Stimulated activated naive CD8-positive, alpha-beta T cell treated with anti-CD3 and anti-CD28 coated beads, Interleukin-15, amount 100 ng/mL, for 72 hours (primary cell): ENCODE measurements around the gene NOPCHAP1.

Source experiments
- ATAC-seq: fragments of 150-1000 bp; cut with Tn5 transposase; 2 replicates; pipeline ENCODE4 v1.10.0; 2021; ENCODE audit warnings: mild to moderate bottlenecking, moderate library complexity
- DNase-seq, 2 donors: peaks; one replicate each; pipeline ENCODE4 v3.0.0; 2021 to 2022
- H3K27ac Mint-ChIP-seq, 2 donors: one replicate each; pipeline ENCODE4 v1.8.0; 2022; ENCODE audit warnings: mild to moderate bottlenecking in 2 of 2, mixed read lengths in 2 of 2, moderate library complexity in 2 of 2
- H3K27me3 Mint-ChIP-seq: one replicate; pipeline ENCODE4 v1.8.0; 2022; ENCODE audit warnings: mixed read lengths
- H3K4me1 Mint-ChIP-seq: one replicate; pipeline ENCODE4 v1.8.0; 2022; ENCODE audit warnings: mild to moderate bottlenecking, mixed read lengths
- H3K4me3 Mint-ChIP-seq, 2 donors: one replicate each; pipeline ENCODE4 v1.8.0; 2022; ENCODE audit warnings: mild to moderate bottlenecking in 2 of 2, mixed read lengths in 2 of 2, moderate library complexity in 1 of 2
- H3K9me3 Mint-ChIP-seq, 2 donors: one replicate each; pipeline ENCODE4 v1.8.0; 2022; ENCODE audit warnings: mixed read lengths in 2 of 2

The NOPCHAP1 gene

GRCh38 chr12:104985206-104985605, 910 bp upstream of the NOPCHAP1 start:
- Mint-ChIP-seq H3K4me1 (peaks cover 44% of the 10 kb centered on the region), H3K27ac (no peak overlapping the region), H3K9me3 (peaks cover 0 to 5% of the 10 kb centered on the region in 2 donors), H3K27me3 (peaks cover 15% of the 10 kb centered on the region), H3K4me3 (peak overlapping the region; percentile 83 to 90)
- DNase-seq, result no peak
- ATAC-seq, result no peak

DNA sequence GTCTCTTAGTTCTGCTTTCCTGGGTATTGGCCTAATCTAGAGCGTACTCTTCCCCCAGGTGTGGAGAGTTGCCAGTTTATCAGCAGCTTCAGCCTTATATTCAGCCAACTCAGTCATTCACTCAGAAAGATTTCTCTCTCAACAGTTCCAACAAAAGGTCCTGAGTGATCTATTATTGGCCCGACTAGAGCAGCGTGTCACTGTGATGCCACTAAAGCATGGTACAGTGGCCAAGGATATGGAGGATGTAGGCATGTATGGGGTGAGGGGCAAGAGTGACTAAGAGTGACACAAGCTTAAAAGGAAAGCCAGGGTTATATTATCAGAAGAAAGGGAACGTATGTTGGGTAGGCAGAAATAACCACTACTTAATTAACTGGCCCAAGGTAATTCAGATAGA, 4.8 kb downstream of the NOPCHAP1 start:
- ATAC-seq (no peak), DNase-seq (no peak)
- H3K4me3 Mint-ChIP-seq, result no peak overlapping the region
- H3K9me3 Mint-ChIP-seq, result peaks cover 0 to 5% of the 10 kb centered on the region in 2 donors
- H3K27ac Mint-ChIP-seq, result no peak overlapping the region
- peaks cover 41% of the 10 kb centered on the region for H3K4me1 Mint-ChIP-seq
- H3K27me3 Mint-ChIP-seq, result no peaks in the 10 kb centered on the region

- Mint-ChIP-seq H3K9me3 (peaks cover 0 to 5% of the 10 kb centered on the region in 2 donors), H3K4me1 (peaks cover 41% of the 10 kb centered on the region), H3K27ac (peak overlapping the region in 1 of 2 donors; percentile 35), H3K4me3 (no peak overlapping the region), H3K27me3 (no peaks in the 10 kb centered on the region)
- ATAC-seq (no peak), DNase-seq (no peak)
Measured at GRCh38 chr12:104991565-104992128, 5.5 kb downstream of the NOPCHAP1 start.

GRCh38 chr12:104994336-104994735, 8.2 kb downstream of the NOPCHAP1 start:
- Mint-ChIP-seq H3K27me3 (no peaks in the 10 kb centered on the region), H3K9me3 (peaks cover 5 to 7% of the 10 kb centered on the region in 2 donors), H3K4me3 (no peak overlapping the region)

GRCh38 chr12:104997541-104997940, 11.4 kb downstream of the NOPCHAP1 start:
- no peak overlapping the region for H3K4me3 Mint-ChIP-seq
- peaks cover 25% of the 10 kb centered on the region for H3K4me1 Mint-ChIP-seq
- ATAC-seq, result no peak
- no peak for DNase-seq
- peak overlapping the region in 1 of 2 donors; percentile 37 for H3K27ac Mint-ChIP-seq
- no peaks in the 10 kb centered on the region for H3K27me3 Mint-ChIP-seq
- peaks cover 17 to 18% of the 10 kb centered on the region in 2 donors for H3K9me3 Mint-ChIP-seq

More at GRCh38 chr12:104994336-104994735, 8.2 kb downstream of the NOPCHAP1 start:
- ATAC-seq, result no peak
- Mint-ChIP-seq H3K4me1 (peaks cover 40% of the 10 kb centered on the region), H3K27ac (no peak overlapping the region)
- no peak for DNase-seq

GRCh38 chr12:104998423-104999346, 12.6 kb downstream of the NOPCHAP1 start:
- DNase-seq (no peak), ATAC-seq (no peak)
- H3K4me3 Mint-ChIP-seq, result no peak overlapping the region
- no peaks in the 10 kb centered on the region for H3K27me3 Mint-ChIP-seq
- H3K27ac Mint-ChIP-seq, result no peak overlapping the region
- H3K9me3 Mint-ChIP-seq, result peaks cover 17 to 18% of the 10 kb centered on the region in 2 donors
- H3K4me1 Mint-ChIP-seq, result peaks cover 25% of the 10 kb centered on the region

DNA sequence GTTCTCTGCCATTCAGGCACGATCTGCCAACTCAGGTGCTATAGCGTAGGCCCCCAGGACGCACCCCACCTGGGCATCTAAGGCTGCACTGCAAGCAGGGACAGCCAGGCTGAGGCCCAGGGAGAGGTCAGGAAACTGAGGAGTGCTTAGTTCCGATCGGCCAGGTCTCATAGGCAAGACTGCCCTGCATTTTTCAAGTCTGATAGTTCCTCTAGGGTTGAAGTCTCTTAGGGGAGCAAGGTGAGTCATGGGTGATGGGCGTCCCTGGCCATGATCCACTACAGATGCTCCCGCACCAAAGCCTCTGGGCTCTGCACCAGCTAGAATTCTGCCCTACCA, 13.2 kb downstream of the NOPCHAP1 start:
- Mint-ChIP-seq H3K9me3 (peaks cover 17 to 18% of the 10 kb centered on the region in 2 donors), H3K27ac (no peak overlapping the region), H3K4me3 (no peak overlapping the region), H3K4me1 (peaks cover 25% of the 10 kb centered on the region), H3K27me3 (no peaks in the 10 kb centered on the region)
- ATAC-seq, result no peak
- DNase-seq, result no peak

DNA sequence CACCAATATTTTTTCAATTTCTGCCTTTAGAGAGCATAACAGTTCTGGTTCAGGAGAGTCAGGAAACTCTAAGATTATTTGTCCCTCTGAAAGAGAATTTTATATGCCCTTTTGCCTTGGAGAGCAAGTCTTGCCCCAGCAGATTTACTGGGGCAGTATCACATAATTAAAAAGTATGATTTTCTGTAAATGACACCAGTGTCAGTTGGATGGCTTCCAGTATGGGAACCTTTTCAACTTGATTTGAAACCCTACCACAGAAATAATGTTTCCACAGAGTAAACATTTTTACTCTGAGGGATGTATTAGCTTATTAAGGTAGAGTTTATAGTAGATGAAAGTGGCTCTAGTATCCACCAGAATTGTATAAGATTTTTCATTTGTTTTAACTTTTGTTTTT, 15.4 kb downstream of the NOPCHAP1 start:
- ATAC-seq, result no peak
- H3K27me3 Mint-ChIP-seq, result no peaks in the 10 kb centered on the region
- H3K4me1 Mint-ChIP-seq, result peaks cover 25% of the 10 kb centered on the region
- no peak overlapping the region for H3K4me3 Mint-ChIP-seq
- H3K9me3 Mint-ChIP-seq, result peaks cover 17 to 18% of the 10 kb centered on the region in 2 donors
- no peak for DNase-seq
- no peak overlapping the region for H3K27ac Mint-ChIP-seq

DNA sequence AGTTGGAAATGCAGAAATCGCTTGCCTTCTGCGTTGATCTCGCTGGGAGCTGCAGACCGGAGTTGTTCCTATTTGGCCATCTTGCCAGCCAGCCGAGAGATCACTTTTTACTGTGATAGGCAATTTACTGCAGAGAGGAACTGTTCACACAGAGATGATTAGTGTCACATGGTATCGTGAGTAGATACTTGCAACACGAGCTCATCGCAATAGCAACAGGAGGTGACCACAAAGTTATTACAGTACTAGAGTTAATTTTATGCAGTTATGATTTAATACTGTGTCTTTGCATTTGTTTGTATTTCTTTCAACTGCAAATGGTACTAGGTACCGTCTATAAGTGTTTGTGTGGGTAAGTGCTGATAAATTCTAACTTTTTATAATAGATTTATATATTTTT, 27.8 kb downstream of the NOPCHAP1 start:
- H3K27ac Mint-ChIP-seq, result no peak overlapping the region
- no peak overlapping the region for H3K4me3 Mint-ChIP-seq
- H3K4me1 Mint-ChIP-seq, result no peaks in the 10 kb centered on the region
- ATAC-seq, result no peak
- no peak for DNase-seq
- peaks cover 12 to 15% of the 10 kb centered on the region in 2 donors for H3K9me3 Mint-ChIP-seq
- H3K27me3 Mint-ChIP-seq, result no peaks in the 10 kb centered on the region

GRCh38 chr12:105014603-105015002, 28.5 kb downstream of the NOPCHAP1 start:
- Mint-ChIP-seq H3K27ac (no peak overlapping the region), H3K4me3 (no peak overlapping the region), H3K4me1 (no peaks in the 10 kb centered on the region), H3K9me3 (peaks cover 12 to 14% of the 10 kb centered on the region in 2 donors), H3K27me3 (no peaks in the 10 kb centered on the region)
- DNase-seq, result no peak
- no peak for ATAC-seq

DNA sequence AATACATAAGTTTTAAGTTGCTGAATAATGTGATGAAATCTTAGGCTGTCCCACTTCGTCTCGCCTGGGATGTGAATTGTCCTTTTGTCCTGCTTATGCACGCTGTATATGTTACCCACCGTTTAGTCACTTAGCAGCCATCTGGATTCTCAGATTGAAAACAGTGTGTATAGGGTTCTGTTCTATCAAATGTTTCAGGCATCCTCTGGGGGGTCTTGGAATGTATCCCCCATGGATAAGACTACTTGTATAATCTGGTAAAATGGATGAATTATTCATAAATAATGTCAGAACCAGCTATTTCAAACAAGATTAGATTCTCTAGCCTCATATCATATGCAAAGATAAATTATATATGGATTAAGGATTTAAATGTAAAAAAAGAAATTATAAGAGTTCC, 29.4 kb downstream of the NOPCHAP1 start:
- Mint-ChIP-seq H3K27ac (no peak overlapping the region), H3K4me1 (no peaks in the 10 kb centered on the region), H3K9me3 (peaks cover 5 to 8% of the 10 kb centered on the region in 2 donors), H3K4me3 (no peak overlapping the region), H3K27me3 (no peaks in the 10 kb centered on the region)
- DNase-seq, result no peak
- ATAC-seq, result no peak

DNA sequence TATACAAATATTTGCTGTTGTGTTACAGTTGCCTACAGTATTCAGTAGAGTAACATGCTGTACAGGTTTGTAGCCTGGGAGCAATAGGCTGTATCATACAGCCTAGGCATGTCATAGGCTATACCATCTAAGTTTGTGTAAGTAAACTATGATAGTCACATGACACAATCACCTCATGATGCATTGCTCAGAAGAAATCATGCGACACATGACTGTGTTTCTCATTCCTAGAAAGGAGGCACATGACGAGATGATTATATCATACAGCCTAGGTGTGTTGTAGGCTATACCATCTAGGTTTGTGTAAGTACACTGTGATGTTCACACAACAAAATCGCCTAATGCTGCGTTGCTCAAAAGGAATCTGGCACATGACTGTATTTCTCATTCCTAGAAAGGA, 31.9 kb downstream of the NOPCHAP1 start:
- Mint-ChIP-seq H3K9me3 (no peaks in the 10 kb centered on the region), H3K27ac (no peak overlapping the region), H3K4me1 (no peaks in the 10 kb centered on the region), H3K27me3 (no peaks in the 10 kb centered on the region), H3K4me3 (no peak overlapping the region)
- DNase-seq (no peak), ATAC-seq (no peak)

- Mint-ChIP-seq H3K9me3 (no peaks in the 10 kb centered on the region), H3K27me3 (no peaks in the 10 kb centered on the region), H3K27ac (no peak overlapping the region), H3K4me3 (no peak overlapping the region), H3K4me1 (no peaks in the 10 kb centered on the region)
- no peak for DNase-seq
- no peak for ATAC-seq
Measured at GRCh38 chr12:105018776-105019175, 32.7 kb downstream of the NOPCHAP1 start.

- H3K4me1 Mint-ChIP-seq, result no peaks in the 10 kb centered on the region
- H3K27ac Mint-ChIP-seq, result peak overlapping the region in 1 of 2 donors; percentile 88
- ATAC-seq (no peak), DNase-seq (no peak)
- H3K4me3 Mint-ChIP-seq, result no peak overlapping the region
- no peaks in the 10 kb centered on the region for H3K9me3 Mint-ChIP-seq
- no peaks in the 10 kb centered on the region for H3K27me3 Mint-ChIP-seq
Measured at GRCh38 chr12:105020241-105020962, 34.3 kb downstream of the NOPCHAP1 start.

DNA sequence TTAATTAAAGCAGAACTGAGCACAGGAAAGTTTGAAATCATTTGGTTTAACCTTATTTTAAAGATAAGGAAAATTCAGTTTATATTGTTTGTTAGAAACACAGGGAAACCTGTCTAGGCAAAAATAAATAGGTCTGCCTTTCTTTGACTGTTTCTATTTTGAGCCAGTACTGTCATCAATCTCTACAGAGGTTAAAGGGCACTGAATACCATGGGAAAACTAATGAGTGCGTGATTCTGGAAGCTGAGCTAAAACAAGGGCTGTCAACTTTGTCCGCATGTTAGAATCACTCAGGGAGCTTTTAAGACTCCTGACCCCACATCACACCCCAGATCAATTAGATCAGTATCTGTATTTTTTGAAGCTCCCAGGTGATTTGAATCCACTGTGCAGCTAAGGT, 38.8 kb downstream of the NOPCHAP1 start:
- ATAC-seq (no peak), DNase-seq (no peak)
- Mint-ChIP-seq H3K27ac (no peak overlapping the region), H3K4me1 (no peaks in the 10 kb centered on the region), H3K27me3 (no peaks in the 10 kb centered on the region), H3K9me3 (no peaks in the 10 kb centered on the region), H3K4me3 (no peak overlapping the region)

DNA sequence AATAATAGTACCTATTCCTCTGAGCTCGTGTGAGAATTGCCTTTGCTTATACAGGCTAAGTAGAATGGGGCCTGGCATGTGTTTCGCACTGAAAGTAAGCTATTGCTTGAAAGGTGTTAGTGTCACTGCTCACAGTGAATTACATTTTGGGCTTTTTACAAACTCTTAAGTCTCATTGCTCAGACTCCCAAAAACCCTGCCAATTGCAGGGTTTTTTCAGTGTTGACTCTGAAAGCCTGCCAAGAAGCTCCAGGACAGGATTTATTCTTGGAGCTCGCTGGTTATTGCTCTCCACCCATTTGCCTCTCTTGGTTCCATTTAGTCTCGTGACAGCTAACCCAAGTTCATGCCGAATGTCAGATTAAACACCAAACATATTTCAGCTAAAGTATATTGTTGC, 39.8 kb downstream of the NOPCHAP1 start:
- H3K4me3 Mint-ChIP-seq, result no peak overlapping the region
- no peaks in the 10 kb centered on the region for H3K9me3 Mint-ChIP-seq
- DNase-seq (no peak), ATAC-seq (no peak)
- no peaks in the 10 kb centered on the region for H3K27me3 Mint-ChIP-seq
- H3K4me1 Mint-ChIP-seq, result peaks cover 3% of the 10 kb centered on the region
- H3K27ac Mint-ChIP-seq, result no peak overlapping the region
